C4-2B (cell line): ENCODE measurements around the gene SCFD2.

Experiments
- CTCF ChIP-seq: fragments of 450-650 bp; conservative IDR thresholded peaks from 2 replicates; pipeline ENCODE4 v1.5.1; 2017; ENCODE audit warnings: mild to moderate bottlenecking
- ZFX ChIP-seq: fragments of 450-650 bp; IDR thresholded peaks from 2 replicates; pipeline ENCODE4 v1.6.1; 2017

- TF ChIP-seq CTCF (no peak), ZFX (no peak)
Measured at GRCh38 chr4:53131562-53131925, 234.3 kb downstream of the SCFD2 start.
